SKM-1 (cell line): Measurements from ENCODE around the gene KRT14.
"Not testable (repeated sequence)": the region's sequence is repeated elsewhere in the genome, so short reads cannot be mapped to it uniquely, and the experiment has no call there.

Experiments
- DNase-seq: peaks from one replicate; lab custom pipeline; 2025; ENCODE audit not compliant: unreplicated experiment; lab: John Stamatoyannopoulos, UW

Gene KRT14

DNA sequence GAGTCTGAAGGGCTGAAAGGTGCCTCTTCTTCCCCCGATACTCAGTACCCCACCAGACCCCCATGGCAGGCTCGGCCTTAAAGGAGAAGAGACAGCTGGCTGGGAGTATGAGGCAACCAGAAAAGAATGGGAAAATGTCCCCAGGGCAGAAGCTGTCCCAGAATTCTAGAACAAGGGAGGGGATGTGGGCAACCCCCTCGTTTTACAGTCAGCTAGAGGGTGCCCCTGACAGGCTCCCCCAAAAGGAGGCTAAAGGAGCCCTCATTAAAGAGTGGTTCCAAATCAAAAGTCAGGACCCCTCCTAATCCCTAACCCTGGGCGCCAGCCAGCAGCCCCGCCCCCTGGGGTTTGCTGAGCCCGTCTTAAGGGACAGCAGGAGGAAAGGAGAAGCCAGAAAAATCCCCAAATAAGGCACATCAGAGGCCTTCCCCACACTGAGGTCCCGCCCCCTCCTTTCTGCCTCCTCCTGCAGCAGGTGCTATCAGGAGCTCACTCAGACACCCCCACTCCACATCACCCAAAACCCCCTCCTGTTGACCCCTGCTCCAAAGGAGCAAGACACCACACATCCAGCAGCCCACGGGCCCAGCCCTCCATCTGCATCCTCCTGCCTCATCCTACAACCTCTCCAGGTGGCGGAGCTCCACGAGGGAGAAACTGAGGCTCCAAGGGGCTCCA lies 36.6 kb upstream of the KRT14 start:
- DNase-seq, result not testable (repeated sequence)

DNA sequence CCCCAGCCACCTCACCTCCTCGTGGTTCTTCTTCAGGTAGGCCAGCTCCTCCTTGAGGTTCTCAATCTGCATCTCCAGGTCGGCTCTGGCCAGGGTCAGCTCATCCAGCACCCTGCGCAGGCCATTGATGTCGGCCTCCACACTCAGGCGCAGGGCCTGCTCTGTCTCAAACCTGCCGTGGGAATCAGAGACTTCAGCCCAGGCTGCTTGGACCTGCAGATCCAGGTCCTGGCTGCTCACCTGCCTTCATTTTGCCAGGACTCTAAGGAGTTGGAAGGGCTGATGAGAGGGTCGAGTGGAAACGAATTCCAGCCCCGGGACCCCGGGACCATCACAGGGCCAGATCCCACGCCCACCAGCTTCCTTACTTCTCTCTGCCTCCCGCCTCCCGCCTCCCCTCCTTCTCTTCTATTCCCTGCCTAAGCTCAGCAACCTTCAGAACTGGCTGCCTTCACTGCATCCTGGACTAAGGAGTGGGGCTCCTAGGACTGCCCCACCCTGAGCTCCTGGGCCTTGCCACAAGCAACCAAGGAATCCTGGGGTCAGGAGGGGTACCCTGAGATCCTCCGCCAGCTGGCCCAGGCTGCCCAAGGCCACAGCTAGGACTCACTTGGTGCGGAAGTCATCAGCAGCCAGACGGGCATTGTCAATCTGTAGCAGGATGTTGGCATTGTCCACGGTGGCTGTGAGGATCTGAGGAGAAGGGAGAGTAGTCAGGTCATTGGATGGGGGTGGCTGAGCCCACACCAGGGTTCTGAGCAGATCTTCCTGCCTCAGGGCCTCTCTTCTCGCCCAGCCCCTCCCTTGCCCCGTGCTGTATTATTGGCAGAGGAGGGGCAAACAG lies 35.9 kb upstream of the KRT14 start:
- DNase-seq, result not testable (repeated sequence)

DNA sequence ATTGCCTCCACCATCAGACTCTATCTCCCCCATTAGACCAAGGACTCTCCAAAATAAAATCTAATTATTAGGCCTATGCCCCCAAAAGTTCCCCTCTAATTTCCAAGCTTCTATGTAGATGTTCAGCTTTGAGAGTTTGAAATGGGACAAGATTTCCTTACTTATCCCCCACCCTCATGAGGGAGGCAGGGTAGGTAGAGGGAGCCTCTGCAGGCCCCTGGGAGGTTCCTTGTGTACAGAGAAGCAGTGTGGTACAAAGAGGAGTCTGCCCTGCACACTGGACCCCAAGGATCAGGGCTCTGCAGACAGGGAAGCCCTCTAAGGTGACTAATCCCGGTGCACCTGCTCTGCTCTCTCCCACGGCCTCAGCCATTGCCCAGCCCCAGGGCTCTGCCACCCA lies 35.2 kb upstream of the KRT14 start:
- no peak for DNase-seq

DNA sequence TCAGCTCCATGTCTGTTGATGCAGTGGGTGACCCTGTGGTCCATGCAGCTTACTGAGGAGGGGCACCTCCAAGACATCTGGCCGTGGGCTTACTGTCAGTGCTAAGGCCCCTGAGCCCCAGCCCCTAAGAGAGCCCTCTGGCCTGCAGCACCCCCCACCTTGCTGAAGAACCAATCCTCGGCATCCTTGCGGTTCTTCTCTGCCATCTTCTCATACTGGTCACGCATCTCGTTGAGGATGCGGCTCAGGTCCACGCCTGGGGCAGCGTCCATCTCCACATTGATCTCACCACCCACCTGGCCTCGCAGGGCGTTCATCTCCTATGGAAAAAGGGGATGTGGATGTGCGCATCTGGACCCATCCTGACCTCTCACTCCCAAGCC lies 34.7 kb upstream of the KRT14 start:
- not testable (repeated sequence) for DNase-seq

DNA sequence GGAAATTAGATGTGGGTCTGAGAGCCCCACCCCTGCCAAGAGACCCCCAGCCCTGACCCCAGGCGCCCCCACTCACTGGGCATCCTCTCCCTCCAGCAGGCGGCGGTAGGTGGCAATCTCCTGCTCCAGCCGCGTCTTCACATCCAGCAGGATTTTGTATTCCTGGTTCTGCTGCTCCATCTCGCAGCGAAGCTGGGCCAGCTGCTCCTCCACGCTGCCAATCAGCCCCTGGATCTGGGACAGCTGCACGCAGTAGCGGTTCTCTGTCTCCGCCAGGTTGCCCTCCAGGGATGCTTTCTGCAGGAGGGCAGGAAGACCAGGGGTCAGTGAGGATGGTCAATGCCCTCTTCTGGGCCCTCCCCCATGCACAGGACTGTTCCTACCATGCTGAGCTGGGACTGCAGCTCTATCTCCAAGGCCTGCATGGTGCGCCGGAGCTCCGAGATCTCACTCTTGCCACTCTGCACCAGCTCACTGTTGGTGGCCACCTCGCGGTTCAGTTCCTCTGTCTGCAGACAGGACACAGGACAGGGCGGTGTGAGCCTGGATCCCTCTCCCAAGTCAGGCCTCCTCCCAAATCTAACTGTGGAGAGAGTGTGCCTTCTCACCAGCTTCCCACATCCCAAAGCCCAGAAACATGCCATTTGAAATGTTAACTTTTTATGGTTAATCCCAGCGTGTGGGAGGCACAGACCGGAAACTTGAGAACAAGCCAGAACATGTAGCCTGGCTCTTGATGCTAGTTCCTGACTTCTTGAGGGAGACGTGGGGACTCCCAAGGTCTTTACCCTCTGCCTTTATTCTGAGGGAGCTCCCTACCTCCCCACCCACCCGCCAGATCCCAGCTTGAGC lies 34.1 kb upstream of the KRT14 start:
- DNase-seq, result no peak

DNA sequence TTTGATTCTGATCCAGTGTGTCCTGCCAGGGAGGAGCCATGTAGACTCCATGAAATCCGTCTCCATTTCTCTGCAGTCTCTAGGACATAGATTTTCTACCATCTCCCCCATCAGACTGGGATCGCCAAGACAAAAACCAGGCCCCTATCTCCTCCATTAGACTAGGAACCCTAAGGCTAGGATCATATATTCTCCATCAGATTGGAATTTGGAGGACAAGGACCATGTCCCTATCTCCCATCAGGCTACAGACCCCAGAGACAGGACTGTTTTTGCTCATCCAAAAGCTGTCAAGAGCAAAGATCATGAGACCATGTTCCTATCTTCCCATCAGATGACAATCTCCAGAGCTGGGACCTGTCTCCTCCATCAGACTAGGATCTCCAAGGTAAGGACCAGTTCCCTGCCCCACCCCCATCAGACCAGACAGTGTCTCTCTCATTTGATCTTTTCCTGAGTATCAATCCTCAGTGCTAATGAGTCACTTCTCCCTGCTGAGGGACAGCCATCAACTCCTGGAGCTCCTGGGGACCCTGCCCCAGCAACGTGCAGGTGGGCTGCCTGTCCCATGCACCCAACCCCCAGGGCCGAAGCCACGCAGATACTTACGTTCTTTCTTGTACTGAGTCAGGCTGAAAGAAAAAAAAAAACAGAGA lies 33.4 kb upstream of the KRT14 start:
- DNase-seq, result not testable (repeated sequence)

DNA sequence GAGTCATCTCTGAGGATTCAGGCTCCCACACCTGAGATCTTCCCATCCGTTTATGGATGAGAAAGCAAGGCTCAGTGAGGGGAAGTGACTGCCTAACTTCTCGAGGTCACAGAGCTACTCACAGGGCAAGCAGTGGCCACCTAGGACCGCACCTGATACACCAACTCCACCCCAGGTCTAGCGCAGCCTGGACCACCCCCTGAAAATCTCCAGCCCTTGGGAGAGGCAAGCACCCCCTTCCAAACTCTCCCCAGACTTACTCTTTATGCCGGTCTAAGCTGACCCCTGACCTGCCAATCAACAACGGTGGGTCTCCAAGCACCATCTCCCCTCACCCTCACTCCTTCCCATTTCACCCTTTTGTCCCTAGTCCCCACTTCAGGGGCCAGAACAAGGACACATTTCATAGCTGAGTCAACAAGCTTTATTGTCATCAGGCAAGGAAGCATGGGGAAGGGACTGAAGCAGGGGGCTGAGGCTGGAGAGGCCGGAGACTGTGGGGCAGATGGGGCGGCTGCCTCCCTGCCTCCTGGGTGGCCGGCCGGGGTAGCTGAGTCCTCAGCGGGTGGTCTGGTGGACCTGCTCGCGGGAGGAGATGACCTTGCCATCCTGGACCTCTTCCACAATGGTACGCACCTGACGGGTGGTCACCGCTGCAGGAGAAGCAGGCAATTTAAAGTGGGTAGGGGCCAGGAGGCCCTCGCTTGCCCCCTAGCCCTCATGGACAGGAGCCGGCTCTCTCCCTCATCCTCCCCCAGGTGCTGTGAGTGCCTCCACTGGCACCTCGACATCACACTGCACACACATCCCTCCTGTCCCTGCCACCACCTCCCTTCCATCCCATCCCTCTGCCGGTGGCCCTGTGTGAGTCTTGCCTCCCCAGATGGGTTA lies 32.6 kb upstream of the KRT14 start:
- DNase-seq, result no peak

DNA sequence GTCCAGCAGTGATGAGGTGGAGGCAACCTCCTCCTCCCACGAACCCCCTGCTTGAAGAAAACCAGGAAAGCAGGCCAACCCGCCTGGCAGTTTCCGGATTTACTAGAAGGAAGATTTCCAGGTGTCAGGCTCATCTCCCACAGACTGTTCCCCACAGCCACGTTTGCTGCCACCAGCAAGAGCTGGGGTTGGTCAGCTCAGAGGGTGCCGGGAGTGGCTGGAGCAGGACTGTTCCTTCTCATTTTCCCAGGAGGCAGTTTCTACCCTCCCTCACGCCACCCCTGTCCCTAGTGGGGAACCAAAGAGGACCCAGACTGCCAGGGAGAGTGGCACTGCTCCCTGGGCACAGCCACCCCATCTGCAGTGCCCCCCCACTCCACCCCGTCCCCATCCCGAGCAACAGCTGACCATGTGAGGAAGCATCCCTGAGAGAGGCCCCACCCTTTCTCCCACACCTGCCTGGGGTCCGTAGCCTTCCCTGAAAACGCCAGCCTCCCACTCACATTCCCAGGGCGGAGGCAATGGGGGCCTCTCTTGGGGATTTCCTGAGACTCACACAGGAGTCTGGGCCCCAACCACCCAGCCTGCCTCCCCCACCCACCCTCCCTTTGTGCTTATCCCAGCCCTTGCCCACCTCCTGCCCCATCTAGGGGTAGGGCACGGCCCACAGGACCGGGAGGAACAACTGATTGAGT lies 31.8 kb upstream of the KRT14 start:
- DNase-seq, result no peak

DNA sequence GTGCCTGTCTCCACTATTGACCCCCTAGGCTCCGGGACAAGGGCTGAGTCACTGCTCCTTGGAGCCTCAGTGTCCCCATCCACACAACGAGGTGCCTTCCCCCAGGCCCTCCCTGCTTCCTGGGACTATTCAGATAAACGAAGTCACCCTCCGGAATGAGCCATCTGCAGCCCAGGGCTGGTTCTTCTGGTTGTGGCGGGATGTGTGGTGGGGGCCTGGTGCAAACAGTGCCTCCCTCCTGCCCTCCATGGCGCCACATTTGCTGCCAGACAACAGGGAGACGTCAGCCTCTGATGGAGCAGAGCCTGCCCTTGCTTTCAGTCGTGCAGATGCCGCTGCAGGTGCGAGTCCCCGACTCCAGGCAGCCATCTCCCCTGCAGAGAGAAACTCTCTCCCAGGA lies 31.0 kb upstream of the KRT14 start:
- DNase-seq, result no peak

DNA sequence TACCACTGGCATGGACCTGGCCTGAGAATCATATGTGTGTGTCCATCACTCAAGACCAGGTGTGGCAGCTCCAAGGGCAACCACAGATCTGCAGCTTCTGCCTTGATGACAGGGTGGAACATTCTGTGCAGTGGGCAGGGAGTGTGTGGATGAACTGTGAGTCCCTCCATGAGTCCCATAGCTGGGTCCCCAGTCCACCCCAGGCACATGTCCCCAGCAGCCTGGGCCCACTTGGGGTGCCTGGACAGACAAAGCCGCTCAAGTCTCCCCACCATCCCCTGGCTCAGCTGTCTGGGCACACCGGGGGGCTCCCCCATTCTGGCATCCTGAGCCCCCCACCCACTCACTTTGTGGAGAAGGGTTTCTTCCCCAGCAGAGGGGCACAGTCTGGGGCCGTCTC lies 30.4 kb upstream of the KRT14 start:
- DNase-seq, result no peak

DNA sequence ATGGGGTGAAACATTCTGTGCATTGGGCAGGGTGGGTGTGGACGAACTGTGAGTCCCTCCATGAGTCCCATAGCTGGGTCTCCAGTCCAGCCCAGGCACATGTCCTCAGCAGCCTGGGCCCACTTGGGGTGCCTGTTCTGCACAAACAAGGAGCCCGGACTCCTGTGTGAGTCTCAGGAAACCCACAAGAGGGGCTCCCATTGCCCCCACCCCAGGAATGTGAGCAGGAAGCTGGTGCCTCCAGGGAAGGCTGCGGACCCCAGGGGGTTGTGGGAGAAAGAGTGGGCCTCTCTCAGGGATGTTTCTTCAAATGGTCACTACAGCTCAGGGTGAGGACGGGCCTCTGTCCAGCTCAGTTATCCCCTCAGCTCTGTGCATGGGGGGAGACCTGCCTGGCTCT lies 29.8 kb upstream of the KRT14 start:
- not testable (repeated sequence) for DNase-seq

DNA sequence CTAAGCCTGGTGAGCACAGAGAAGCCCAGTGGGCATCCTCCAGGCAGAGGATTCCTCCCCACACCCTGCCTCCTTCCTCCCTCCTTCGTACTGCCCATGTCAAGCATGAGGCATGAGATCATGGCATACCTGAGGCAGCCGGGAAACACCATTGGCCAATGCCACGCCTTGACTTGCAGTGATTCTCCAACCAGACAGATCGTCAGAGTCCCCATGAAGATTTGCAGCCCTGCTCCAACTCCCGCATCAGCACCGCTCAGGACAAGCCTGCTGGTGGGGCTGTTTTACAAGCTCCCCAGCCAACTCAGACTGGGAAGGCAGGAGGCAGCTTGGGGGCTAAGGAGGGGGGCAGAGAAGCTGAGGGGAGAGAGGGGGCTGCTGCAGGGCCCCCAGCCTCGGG lies 28.8 kb upstream of the KRT14 start:
- DNase-seq, result no peak

DNA sequence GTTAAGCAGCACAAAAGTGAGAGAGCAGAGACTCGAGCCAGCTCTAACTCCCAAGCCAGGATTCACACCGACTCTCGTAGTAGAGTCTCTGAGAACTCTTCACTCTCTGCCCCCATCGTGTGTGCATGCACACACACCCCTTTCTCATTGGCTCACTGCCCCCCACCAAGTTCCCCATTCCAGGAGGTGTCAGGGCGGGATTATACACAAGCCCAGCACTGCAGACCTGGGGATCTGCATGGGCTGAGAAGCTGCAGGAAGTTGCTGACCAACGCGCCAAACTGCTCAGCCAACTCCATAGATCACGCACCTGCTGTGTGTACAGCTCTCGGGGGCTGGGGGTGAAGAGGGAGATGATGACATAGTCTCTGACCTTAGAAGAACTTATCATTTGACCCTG lies 28.1 kb upstream of the KRT14 start:
- DNase-seq, result not testable (repeated sequence)

DNA sequence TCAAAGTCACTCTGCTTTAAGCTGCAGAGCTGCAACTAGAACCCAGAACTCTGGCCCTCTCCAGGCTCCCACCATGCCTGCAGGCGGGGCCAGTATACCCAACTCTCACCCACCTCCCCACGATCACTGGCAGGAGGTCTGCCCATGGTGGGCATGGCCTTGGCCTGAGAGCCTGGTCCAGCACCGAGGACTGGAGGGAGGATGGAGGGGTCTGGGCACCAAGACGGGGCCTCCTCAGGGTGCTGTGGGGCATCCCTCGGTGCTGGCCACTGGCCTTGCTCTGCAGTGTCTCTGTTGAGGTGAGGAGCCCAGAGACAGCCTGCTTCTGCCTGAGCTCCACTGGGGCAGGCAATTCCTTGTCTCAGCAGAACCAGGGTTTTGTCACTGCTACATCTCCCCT lies 27.4 kb upstream of the KRT14 start:
- DNase-seq, result no peak

DNA sequence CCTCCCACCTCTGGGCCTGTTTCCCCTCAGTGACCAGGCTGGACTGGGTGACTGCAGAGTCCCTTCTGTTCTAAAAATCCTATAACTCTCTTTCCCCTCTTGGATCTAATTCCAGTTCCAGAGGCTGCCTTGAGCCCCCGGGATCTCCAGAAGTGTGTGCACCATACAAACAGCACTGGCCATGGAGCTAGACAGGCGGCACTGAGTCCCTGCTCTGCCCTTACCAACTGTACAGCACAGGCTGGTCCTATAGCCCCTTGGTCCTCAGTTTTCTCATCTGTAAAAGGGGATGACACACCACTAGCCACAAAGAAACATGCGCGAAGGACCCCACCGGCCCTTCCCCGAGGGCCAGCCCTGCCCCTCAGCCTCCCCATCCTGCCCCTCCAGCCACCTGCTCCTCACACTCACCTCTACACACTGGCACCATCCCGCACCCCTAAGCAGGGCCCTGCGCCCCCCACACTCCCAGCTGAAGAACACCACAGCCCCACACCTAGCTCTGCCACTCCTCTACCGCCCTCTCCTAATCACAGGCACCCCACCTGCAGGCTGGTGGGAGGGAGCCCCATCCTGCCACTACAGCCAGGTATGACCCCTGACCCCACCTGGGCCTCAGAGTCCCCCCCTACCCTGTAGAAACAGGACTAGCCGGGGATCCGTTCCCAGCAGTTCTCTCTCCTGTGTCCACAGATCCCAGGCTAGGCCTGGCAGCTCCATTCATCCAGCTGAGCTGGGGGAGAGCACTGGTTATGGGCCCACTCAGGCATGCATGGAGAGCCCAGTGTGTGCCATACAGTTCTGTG lies 26.8 kb upstream of the KRT14 start:
- no peak for DNase-seq

DNA sequence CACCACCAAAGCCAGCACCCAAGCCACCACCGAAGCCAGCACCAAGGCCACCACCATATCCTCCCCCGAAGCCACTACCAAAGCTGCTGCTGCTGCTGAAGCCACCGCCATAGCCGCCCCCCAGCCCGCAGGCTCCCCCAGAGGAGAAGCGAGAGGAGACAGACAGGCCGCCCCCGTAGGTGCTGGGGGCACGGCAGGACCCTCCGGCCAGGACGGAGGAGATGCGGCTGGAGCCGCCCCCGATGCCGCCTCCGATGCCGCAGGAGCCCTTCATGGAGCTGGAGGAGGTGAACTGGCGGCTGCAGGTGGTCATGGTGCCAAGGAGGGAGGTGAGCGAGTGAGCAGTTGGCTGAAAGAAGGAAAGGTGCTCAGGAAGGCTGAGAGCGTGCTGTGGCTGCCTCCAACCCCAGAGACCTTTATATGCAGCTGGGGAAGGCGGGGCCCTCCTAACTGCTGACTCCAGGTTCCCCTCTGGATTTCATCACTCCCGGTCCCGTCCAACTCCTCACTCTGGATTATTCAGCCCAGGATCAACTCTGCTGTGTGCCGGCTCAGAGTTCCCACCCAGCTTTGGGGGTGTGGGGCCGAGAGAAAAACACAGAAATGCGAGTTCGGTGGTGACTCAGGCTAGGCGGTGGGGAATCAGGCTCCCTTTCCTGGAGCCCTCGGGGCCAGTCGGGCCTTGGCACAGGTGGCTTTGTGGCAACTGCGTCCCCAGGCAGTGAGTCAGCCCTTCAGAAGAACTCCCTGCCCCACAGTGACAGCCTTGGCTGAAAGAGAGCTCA lies 25.9 kb upstream of the KRT14 start, which contains the start of gene KRT16:
Gene KRT16, minus strand, starts transcription at position 392 of the 785 bp plus-strand sequence. Its CDS starts 79 bp downstream, at position 313.
- not testable (repeated sequence) for DNase-seq

DNA sequence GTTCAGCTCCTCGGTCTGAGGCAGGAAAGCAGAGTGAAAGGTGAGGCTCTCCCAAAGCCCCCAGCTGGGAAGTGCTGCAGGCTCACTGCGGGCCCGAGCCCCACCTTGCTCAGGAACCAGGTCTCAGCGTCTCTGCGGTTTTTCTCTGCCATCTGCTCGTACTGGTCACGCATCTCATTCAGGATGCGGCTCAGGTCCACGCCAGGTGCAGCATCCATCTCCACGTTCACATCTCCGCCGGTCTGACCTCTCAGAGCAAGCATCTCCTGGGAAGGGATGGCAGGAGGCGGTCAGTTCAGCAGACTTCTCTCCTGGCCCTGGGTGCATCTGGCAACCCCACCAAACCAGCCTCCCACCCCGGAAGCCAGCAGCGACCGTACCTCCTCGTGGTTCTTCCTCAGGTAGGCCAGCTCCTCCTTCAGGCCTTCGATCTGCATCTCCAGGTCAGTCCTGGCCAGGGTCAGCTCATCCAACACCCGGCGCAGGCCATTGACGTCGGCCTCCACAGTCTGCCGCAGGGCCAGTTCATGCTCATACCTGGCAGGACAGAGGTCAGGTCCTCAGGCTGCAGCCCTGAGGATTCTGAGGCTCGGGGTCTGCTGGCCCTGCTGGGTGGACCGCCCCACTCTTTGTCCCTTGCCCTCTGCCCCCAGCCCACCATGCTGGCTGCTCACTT lies 24.4 kb upstream of the KRT14 start:
- no peak for DNase-seq
